UCSD-AML1 (cell line): Measurements from ENCODE around the gene BCO2.
A peak's percentile ranks its signal among the peaks of the same experiment; 100 is the strongest.

ENCODE experiments used
- DNase-seq: peaks from one replicate; lab custom pipeline; 2025; ENCODE audit not compliant: unreplicated experiment; lab: John Stamatoyannopoulos, UW

The BCO2 gene

GRCh38 chr11:112213753-112214152, 38.4 kb downstream of the BCO2 start:
- no peak for DNase-seq

GRCh38 chr11:112215621-112216020, 40.3 kb downstream of the BCO2 start:
- no peak for DNase-seq

- DNase-seq, result no peak
These were observed 41.3 kb downstream of the BCO2 start for GRCh38 chr11:112216561-112217105.

- peak; percentile 21 for DNase-seq
These were observed 44.3 kb downstream of the BCO2 start for GRCh38 chr11:112219476-112220232.

GRCh38 chr11:112221274-112221835, 46.0 kb downstream of the BCO2 start:
- no peak for DNase-seq

- DNase-seq, result no peak
These were observed 47.0 kb downstream of the BCO2 start for GRCh38 chr11:112222303-112222702.

GRCh38 chr11:112223121-112223520, 47.8 kb downstream of the BCO2 start:
- no peak for DNase-seq

- no peak for DNase-seq
These were observed 48.6 kb downstream of the BCO2 start for GRCh38 chr11:112223754-112224532.

GRCh38 chr11:112225753-112226061, 50.4 kb downstream of the BCO2 start:
- DNase-seq, result no peak

- peak; percentile 89 for DNase-seq
These were observed 50.9 kb downstream of the BCO2 start, which contains the start of gene PTS for GRCh38 chr11:112226062-112226830. Gene PTS, plus strand, starts transcription at chr11:112226428. Its CDS starts 16 bp downstream, at chr11:112226444.

GRCh38 chr11:112226831-112227401, 51.6 kb downstream of the BCO2 start:
- no peak for DNase-seq

GRCh38 chr11:112227471-112227870, 52.2 kb downstream of the BCO2 start:
- no peak for DNase-seq

GRCh38 chr11:112228706-112229105, 53.4 kb downstream of the BCO2 start:
- no peak for DNase-seq

GRCh38 chr11:112229159-112229558, 53.8 kb downstream of the BCO2 start:
- DNase-seq, result no peak

- DNase-seq, result no peak
These were observed 54.6 kb downstream of the BCO2 start for GRCh38 chr11:112229746-112230433.

GRCh38 chr11:112231952-112232351, 56.6 kb downstream of the BCO2 start:
- no peak for DNase-seq

- no peak for DNase-seq
These were observed 60.6 kb downstream of the BCO2 start for GRCh38 chr11:112235750-112236390.

GRCh38 chr11:112237451-112237850, 62.1 kb downstream of the BCO2 start:
- DNase-seq, result no peak

GRCh38 chr11:112238041-112238440, 62.7 kb downstream of the BCO2 start:
- no peak for DNase-seq

- no peak for DNase-seq
These were observed 66.2 kb downstream of the BCO2 start for GRCh38 chr11:112241486-112241885.
